GM18505 (cell line): Measurements from ENCODE around the gene DCLK2.

Experiments
- ATAC-seq: cut with Tn5 transposase; IDR thresholded peaks from one replicate; pipeline ENCODE4 v1.9.1; 2021; ENCODE audit not compliant: unreplicated experiment
- POLR2A ChIP-seq: IDR thresholded peaks from 4 replicates; pipeline ENCODE4 v1.6.1; 2011; ENCODE audit warnings: borderline replicate concordance; ENCODE audit not compliant: insufficient read depth, insufficient read length; ENCODE audit errors: extremely low read depth

Gene DCLK2

DNA sequence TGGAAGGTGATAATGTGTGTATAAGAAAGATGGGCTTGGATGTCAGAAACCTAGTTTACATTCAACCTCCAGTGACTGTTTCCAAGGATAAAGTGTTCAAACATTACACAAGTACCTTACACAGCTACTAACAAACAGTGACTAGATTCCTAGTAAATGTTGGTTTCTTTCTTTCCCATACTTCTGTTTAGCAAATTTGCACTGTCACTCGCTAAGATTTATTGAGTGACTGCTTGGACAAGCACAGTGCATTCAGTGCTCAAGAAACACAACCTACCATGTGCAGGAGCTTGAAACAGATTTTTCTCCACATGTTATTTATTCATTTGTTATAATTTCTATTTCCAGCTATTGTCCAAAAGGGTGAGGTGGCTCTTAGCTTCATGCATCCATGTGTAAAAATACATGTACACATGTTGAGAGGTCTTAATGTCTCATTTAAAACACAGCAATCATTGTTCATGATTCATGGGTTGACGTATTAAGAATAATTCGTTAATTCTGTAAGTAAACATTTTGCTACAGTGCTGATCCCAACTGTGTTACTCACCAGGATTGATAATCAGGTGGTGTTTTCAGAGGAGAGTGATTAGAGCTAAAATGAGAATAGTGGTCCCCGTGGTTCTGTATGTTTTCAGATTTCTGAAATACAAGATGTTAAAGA, 153.0 kb downstream of the DCLK2 start:
- ATAC-seq = no peak
- TF ChIP-seq POLR2A = no peak

DNA sequence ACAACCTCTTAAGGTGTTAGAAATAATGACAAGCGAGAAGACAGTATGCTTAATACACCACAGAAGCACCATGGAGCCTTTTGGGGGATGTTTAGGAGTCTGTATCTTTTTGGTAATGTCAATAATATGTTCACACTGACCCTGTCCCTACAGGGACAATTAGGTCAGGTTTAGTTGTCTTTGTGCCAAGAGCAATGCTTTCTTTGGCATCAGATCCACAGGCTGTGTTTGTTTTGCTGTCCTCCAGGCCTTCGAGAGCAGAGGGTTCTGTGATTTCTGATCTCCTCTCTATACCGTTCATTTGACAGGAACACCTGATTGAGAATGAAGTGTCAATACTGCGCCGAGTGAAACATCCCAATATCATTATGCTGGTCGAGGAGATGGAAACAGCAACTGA, 153.8 kb downstream of the DCLK2 start:
- no peak for ATAC-seq
- TF ChIP-seq POLR2A = no peak

DNA sequence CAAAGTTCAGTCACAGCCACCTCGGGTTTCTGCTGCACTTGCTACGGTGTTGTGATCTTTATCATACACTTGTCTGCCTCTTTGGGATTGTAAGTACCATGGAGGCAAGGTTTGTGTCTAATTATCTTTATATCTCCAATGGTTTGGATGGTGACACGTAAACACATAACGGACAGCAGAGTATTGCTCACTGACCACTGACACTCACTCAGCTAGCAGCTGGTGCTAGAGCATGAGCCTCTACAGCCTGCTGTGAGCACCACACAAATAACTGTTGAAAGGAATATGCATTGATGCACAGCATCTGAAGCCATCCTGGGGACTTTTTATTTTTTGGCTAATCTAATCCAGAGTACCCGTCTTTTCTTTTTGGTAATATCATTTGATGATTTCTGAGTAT, 156.0 kb downstream of the DCLK2 start:
- ATAC-seq = no peak
- no peak for TF ChIP-seq POLR2A

DNA sequence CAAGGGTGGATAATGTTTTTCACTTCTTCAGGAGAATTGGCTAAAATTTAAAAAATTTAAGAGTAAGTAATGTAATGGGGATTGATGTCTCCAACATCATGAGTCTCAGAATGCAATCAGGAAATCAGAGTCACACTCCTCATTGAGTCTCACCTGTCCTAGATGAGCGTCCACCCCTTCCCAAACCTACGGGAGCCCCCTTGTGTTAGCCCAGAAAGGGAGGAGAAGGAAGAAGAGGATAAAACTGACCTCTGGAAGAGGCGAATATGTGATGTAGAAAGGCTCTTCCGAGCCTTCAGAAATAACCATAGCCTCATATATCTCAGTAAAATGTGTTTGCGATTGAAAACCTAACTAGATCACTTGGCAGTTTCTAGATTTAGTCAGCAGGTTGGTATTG, 157.1 kb downstream of the DCLK2 start:
- TF ChIP-seq POLR2A = no peak
- ATAC-seq = no peak

DNA sequence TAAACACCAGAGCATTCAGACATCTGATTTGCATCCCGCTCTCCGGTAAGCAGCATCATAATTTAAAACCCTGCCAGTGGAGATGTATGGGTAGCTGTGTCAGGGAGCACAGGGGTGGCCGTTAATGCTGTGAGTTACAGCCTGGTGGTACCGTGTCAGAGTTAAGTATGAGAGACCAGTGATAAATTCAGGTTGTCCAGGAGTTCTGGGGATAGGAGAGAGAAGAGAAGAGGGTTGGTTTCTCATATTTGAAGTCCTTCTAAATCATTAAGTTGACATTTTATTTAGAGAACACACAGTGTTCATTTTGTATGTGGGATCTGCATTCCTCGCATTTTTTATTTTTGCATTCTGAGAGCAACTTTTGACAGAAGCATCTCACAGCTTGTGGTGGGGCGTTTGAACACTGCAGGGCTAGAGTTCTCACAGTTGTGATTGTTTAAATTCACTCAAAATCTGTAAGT, 157.6 kb downstream of the DCLK2 start:
- no peak for TF ChIP-seq POLR2A
- no peak for ATAC-seq

DNA sequence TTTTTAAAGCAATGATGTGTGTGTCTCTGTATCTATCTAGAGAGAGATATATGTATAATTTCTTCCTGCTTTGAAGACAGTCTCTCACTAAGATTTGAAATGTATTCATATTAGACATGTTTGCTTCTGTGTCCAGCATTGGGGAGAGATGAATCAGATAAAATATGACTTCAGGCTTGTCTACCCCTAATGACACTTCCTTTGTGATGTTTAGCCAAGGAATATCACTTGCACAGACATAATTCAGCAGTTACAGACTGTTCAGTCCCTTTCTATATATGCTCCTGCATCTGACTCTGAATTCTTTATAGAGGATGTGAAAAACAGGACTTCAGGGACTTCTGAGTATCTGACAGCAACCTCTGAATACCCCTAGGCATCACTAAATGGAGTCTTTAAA, 158.4 kb downstream of the DCLK2 start:
- ATAC-seq = no peak
- no peak for TF ChIP-seq POLR2A

DNA sequence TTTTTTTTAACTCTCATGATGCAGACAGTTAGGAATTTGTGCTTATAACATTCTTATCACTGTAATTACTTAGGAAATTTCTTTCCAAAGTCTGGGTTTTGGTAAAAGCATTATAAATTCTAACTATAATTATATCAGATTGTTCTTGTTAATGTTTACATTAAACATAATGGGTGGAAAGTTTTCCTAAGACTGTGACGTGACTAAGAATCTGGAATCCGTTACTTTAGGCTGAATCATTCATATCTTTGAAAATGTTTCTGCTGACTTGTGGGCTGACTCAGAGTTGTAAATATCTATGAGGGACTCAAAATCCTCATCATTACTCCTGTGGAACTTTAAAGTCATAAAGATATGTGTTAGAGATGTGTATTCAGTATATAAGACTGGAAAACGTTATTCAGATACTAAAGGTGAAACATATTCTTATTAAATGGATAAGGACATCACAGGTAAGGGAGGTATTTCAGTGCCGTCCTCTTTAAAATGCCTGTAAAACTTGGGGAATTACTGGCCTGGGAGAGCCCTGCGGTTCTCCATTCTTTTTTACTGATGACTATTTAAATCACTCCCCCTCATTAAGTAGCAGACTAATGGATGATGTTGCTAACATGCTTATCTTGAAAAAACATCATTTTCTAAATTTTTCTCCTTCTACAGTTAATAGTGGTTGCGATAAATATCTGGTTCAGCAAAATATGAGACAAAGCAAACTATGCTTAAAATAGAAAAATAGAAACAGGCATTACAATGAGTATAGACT, 159.0 kb downstream of the DCLK2 start:
- no peak for TF ChIP-seq POLR2A
- no peak for ATAC-seq

DNA sequence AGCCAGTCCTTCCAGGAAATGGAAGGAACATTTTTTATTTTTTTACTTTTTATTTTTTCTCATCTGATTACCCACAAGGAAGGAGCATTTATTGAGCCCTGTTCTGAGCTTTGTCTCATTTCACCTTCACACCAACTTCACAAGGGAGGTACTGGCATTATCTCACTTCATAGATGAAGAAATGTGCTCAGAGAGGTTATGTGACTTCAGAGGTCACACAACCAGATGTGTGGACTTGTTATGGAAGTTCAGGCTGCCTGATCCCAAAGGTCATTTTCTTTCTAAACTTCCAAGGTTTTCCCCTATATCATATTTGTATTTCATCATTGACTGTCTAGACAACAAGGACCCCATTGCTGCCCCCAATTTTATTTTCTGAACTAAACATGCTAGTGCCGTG, 160.3 kb downstream of the DCLK2 start:
- no peak for TF ChIP-seq POLR2A
- no peak for ATAC-seq

DNA sequence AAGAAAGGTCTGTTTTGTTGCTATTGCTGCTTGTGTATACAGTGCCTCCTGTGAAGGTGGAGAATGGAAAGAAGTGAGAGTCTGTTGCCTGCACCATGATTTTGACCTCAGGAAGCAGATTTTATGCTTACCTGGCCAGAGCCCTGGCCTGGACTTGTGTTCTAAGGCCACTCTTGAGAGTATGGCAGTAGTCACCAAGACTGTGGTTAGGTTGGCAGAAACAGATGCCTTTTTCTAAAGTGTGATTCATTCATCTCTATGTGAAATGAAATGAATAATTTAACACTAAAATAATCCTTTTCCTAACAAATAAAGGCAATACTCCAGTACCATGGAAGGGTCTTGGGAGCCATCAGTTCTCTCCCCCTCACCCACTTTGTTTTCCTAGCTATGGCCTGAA, 161.8 kb downstream of the DCLK2 start:
- no peak for ATAC-seq
- TF ChIP-seq POLR2A = no peak

DNA sequence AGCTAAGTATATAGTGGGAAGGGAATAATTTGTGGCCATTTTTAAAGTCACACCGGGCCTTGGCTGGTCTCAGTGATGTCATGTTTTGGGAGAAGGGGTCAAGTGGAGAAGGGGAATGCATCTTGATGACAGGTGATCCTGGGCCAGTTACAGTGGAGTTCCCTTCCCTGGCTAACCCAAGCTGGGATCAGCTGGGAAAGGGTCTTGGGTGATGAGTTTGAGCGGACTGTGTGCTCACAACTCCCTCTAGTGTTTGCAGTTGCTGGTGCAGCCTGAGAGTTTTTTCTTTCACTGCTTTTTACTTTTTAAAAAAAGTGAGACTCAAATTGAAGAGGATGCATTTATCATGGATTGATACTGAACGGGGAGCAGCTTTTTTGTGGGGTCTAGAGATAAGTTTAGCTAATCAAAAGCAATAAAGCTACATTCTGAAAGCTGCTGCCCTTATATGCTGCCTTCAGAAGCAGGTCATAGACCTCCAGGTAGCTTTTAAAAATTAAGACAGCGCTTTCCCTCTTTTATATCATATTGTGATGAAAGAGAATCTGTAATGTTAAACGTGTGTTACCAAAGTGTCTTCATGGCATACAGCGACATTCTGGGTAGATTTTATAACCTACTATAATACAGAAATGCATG, 164.7 kb downstream of the DCLK2 start:
- TF ChIP-seq POLR2A = no peak
- no peak for ATAC-seq

DNA sequence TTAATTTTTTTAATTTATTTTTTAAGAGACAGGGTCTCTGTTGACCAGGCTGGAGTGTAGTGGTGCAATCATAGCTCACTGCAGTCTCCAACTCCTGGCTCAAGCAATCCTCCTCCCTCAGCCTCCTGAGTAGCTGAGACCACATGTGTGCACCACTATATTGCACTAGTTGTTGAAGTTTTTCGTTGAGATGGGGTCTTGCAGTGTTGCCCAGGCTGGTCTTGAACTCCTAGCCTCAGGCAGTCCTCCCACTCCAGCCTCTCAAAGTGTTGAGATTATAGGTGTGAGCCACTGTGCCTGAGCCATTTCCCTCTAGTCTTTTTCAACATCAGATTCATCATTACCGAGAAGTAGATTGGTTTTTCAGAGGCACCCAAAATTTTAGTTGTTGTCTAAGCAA, 165.7 kb downstream of the DCLK2 start:
- ATAC-seq = no peak
- TF ChIP-seq POLR2A = no peak

DNA sequence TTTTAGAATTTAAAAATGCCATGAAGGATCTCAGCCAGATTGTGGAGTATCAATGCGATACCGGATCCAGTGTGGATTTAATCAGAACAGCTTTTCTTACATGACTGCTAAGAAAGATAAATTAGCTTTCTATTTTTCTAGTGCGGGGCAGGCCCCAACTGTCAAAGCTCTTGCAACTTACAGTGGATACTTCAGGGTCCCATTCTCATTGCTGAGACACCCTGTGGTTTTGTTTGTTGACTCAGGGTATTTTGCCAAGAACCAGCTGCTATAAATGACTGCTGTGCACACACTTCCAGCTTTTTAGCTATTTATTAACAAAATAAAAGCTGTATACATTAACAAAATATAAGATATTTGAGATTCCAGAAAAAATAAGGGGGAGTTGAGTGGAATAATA, 166.4 kb downstream of the DCLK2 start:
- no peak for ATAC-seq
- TF ChIP-seq POLR2A = no peak

DNA sequence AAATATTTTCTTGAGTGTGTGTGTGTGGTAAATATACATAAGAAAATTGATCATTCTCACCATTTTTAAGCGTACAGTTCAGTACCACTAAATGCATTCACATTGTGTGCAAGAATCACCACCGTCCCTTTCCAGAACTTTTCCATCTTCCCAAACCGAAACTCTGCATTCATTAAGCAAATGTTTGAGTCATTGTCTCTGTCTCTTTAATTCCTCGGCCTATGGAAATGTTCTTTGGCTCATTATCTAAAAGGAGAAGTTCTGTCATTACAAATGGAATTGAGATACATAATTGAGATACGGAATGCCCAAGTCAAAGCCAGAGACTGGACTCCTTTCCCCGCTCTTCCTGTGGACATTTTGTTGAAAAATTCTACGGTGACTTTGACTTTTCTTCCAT, 168.9 kb downstream of the DCLK2 start:
- TF ChIP-seq POLR2A = no peak
- ATAC-seq = no peak

DNA sequence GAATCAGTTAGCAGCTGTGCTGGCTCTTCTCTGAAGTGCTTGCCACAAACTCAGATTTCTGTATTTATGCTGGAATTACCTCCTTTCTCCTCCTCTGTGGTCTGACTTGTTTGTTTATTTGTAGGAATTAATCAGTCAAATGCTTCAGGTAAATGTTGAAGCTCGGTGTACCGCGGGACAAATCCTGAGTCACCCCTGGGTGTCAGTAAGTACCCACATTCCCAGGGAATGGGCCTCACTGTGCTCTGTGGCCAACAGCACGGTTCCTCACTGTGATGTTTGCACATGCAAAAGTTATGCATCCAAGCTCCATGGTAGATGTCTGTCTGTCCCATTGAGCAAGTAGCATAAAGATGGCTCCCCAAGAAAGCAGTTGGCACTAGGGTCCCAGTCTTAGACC, 169.9 kb downstream of the DCLK2 start:
- ATAC-seq = no peak
- no peak for TF ChIP-seq POLR2A
